Prostate gland (tissue), 2 donors: ENCODE results near the gene AP1S3.

Experiments used
- POLR2AphosphoS5 ChIP-seq: sonication (generic); formaldehyde crosslinking; IDR thresholded peaks from one replicate; pipeline ENCODE4 v1.6.1; 2017; ENCODE audit warnings: antibody characterized with exemption
- TF ChIP-seq, protein P1 (sequence below), 4 experiments: fragments of 200-600 bp in 2 of 4; fragments of 450-650 bp in 2 of 4; sonication (generic) in 2 of 4; IDR thresholded peaks; 1 replicate in 3 of 4; 2 replicates in 1 of 4; pipeline ENCODE4 v1.5.1; 2016 to 2019; ENCODE audit warnings: antibody characterized with exemption in 4 of 4, mild to moderate bottlenecking in 2 of 4, moderate library complexity in 2 of 4

DNA sequence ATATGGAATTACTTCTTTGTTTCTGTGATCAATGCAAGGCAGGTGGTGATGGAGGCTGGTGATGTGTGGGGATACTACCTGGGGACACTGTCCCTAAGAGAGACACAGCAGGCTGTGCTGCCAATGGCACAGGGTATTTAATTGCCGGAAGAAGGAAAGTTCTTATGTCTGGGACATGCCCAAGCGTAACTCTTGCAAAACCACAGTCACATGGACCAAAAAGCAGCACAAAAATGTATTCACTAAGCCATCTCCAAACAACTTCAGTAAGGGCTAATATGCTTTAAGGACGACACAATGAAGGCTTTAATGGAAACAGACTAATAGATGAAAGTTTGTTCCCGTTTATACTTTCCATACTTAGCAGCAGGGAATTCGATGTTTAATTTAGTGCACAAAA, 49.7 kb upstream of the AP1S3 start:
- TF ChIP-seq POLR2AphosphoS5, result peak; percentile 76
- TF ChIP-seq, protein P1, sequence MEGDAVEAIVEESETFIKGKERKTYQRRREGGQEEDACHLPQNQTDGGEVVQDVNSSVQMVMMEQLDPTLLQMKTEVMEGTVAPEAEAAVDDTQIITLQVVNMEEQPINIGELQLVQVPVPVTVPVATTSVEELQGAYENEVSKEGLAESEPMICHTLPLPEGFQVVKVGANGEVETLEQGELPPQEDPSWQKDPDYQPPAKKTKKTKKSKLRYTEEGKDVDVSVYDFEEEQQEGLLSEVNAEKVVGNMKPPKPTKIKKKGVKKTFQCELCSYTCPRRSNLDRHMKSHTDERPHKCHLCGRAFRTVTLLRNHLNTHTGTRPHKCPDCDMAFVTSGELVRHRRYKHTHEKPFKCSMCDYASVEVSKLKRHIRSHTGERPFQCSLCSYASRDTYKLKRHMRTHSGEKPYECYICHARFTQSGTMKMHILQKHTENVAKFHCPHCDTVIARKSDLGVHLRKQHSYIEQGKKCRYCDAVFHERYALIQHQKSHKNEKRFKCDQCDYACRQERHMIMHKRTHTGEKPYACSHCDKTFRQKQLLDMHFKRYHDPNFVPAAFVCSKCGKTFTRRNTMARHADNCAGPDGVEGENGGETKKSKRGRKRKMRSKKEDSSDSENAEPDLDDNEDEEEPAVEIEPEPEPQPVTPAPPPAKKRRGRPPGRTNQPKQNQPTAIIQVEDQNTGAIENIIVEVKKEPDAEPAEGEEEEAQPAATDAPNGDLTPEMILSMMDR (IDR thresholded peaks at IDR 0.05), result no peak
